Measurements from ENCODE around the gene SLC25A38.
"Not testable (repeated sequence)": the region's sequence is repeated elsewhere in the genome, so short reads cannot be mapped to it uniquely, and the experiment has no call there.

The SLC25A38 gene

GRCh38 chr3:39413691-39414420 lies 30.7 kb downstream of the SLC25A38 start:
- TF ChIP-seq CTCF (IDR thresholded peaks at IDR 0.05; ENCODE audit: low read depth, low read length, missing control alignments) = no peak
- H3K4me3 ChIP-seq (replicated peaks; ENCODE audit: low read depth, low read length) = no peak overlapping the region
- no peak for DNase-seq (ENCODE audit: extremely low read depth, low read depth)

- DNase-seq (ENCODE audit: extremely low read depth, low read depth) = no peak
- no peak for TF ChIP-seq CTCF (IDR thresholded peaks at IDR 0.05; ENCODE audit: low read depth, low read length, missing control alignments)
- H3K4me3 ChIP-seq (replicated peaks; ENCODE audit: low read depth, low read length) = no peak overlapping the region
Measured at GRCh38 chr3:39414421-39414907, 31.3 kb downstream of the SLC25A38 start.

GRCh38 chr3:39415302-39415701 lies 32.1 kb downstream of the SLC25A38 start:
- not testable (repeated sequence) for H3K4me3 ChIP-seq (replicated peaks; ENCODE audit: low read depth, low read length); DNase-seq (ENCODE audit: extremely low read depth, low read depth)

- H3K4me3 ChIP-seq (replicated peaks; ENCODE audit: low read depth, low read length) = no peak overlapping the region
- no peak for DNase-seq (ENCODE audit: extremely low read depth, low read depth)
- TF ChIP-seq CTCF (IDR thresholded peaks at IDR 0.05; ENCODE audit: low read depth, low read length, missing control alignments) = no peak
Measured at GRCh38 chr3:39415983-39416382, 32.8 kb downstream of the SLC25A38 start.

GRCh38 chr3:39416998-39417397 lies 33.8 kb downstream of the SLC25A38 start:
- DNase-seq (ENCODE audit: extremely low read depth, low read depth); H3K4me3 ChIP-seq (replicated peaks; ENCODE audit: low read depth, low read length): not testable (repeated sequence)

- not testable (repeated sequence) for DNase-seq (ENCODE audit: extremely low read depth, low read depth)
Measured at GRCh38 chr3:39418556-39419225, 35.5 kb downstream of the SLC25A38 start.

GRCh38 chr3:39419742-39420315 lies 36.7 kb downstream of the SLC25A38 start:
- DNase-seq (ENCODE audit: extremely low read depth, low read depth) = no peak
- TF ChIP-seq CTCF (IDR thresholded peaks at IDR 0.05; ENCODE audit: low read depth, low read length, missing control alignments) = no peak
- H3K4me3 ChIP-seq (replicated peaks; ENCODE audit: low read depth, low read length) = no peak overlapping the region

More at GRCh38 chr3:39418556-39419225, 35.5 kb downstream of the SLC25A38 start:
- not testable (repeated sequence) for H3K4me3 ChIP-seq (replicated peaks; ENCODE audit: low read depth, low read length)

- no peak for TF ChIP-seq CTCF (IDR thresholded peaks at IDR 0.05; ENCODE audit: low read depth, low read length, missing control alignments)
- H3K4me3 ChIP-seq (replicated peaks; ENCODE audit: low read depth, low read length) = no peak overlapping the region
- no peak for DNase-seq (ENCODE audit: extremely low read depth, low read depth)
Measured at GRCh38 chr3:39420543-39420942, 37.4 kb downstream of the SLC25A38 start.
